Effector CD4-positive, alpha-beta T cell (primary cell): ENCODE measurements around the gene MTHFD2L.

Experiments used
- DNase-seq: peaks from one replicate; pipeline ENCODE4 v3.0.0-alpha.2; 2020

The MTHFD2L gene

DNA sequence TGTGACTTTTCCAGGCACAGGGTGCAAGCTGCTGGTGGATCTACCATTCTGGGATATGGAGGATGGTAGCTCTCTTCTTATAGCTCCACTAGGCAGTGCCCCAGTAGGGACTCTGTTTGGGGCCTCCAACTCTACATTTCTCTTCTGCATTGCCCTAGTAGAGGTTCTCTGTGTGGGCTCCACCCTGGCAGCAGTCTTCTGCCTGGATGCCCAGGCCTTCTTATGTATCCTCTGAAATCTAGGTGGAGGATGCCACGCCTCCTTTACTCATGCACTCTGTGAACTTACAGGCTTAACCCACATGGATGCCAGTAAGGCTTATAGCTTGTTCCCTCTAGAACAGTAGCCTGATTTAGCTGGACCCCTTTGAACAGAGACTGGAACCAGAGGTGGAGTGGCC lies 186.1 kb downstream of the MTHFD2L start:
- DNase-seq: no peak
